ENCODE measurements around the gene RHOH. TPM values are rescaled to one million over a fixed set of nuclear protein-coding genes. Genes with fewer than 3 reads are reported as not detected.

RHOH gene
- polyA plus RNA-seq, 1 donor (not counting 4 experiments of a cell fraction or from before 2014, with no cell fraction given) = 0.04 TPM

- TF ChIP-seq CTCF (optimal IDR thresholded peaks at IDR 0.05 in 1 of 3, IDR thresholded peaks at IDR 0.05 in 1 of 3, conservative IDR thresholded peaks at IDR 0.05 in 1 of 3; ENCODE audit: extremely low read depth in 1 of 3, insufficient read depth in 2 of 3, low read length in 3 of 3) (no peak), EZH2 (IDR thresholded peaks at IDR 0.05; ENCODE audit: low read length) (no peak)
- H3K9me1 ChIP-seq (ENCODE audit: control insufficient read depth, extremely low read depth, insufficient read depth, low read length) = no peaks in the 10 kb centered on the region
- dilution Hi-C loops (cut with MboI; ENCODE audit: extremely low pct_ligation_motif_present, low sequenced_read_pairs) = no loop called here
- H3K27ac ChIP-seq (ENCODE audit: control insufficient read depth, insufficient read depth, low read length) = no peak overlapping the region
- no peak overlapping the region for H3K9ac ChIP-seq (ENCODE audit: control insufficient read depth, extremely low read depth, insufficient read depth, low read length)
- H3K79me2 ChIP-seq (ENCODE audit: control insufficient read depth, insufficient read depth, low read length) = no peaks in the 10 kb centered on the region
- H3K4me3 ChIP-seq (ENCODE audit: control insufficient read depth in 2 of 3, extremely low read depth in 1 of 3, insufficient read depth in 2 of 3, low read depth in 1 of 3, low read length in 3 of 3) = no peak overlapping the region
- no peaks in the 10 kb centered on the region for H4K20me1 ChIP-seq (ENCODE audit: control insufficient read depth, extremely low read depth, insufficient read depth, low read length)
- FAIRE-seq (peak; percentile 56), DNase-seq (ENCODE audit: low read depth, low spot score) (no peak)
- no peak overlapping the region for H3K4me2 ChIP-seq (ENCODE audit: control insufficient read depth, extremely low read depth, insufficient read depth, low read depth, low read length)
- no peaks in the 10 kb centered on the region for H3K27me3 ChIP-seq (ENCODE audit: control insufficient read depth, extremely low read depth, insufficient read depth, low read length)
- no peaks in the 10 kb centered on the region for H3K9me3 ChIP-seq (ENCODE audit: control insufficient read depth, low read depth, low read length)
- H2AFZ ChIP-seq (ENCODE audit: control insufficient read depth, low read length) = no peak overlapping the region
- H3K36me3 ChIP-seq (ENCODE audit: control insufficient read depth in 2 of 2, extremely low read depth in 1 of 2, insufficient read depth in 2 of 2, low read length in 2 of 2) = no peaks in the 10 kb centered on the region
- H3K4me1 ChIP-seq (ENCODE audit: control insufficient read depth, extremely low read depth, insufficient read depth, low read length) = peaks cover 7% of the 10 kb centered on the region
These were observed 8.7 kb downstream of the RHOH start for GRCh38 chr4:40205259-40206198.

- Histone ChIP-seq H3K4me2 (ENCODE audit: control insufficient read depth, extremely low read depth, insufficient read depth, low read depth, low read length) (no peak overlapping the region), H3K9me1 (ENCODE audit: control insufficient read depth, extremely low read depth, insufficient read depth, low read length) (no peaks in the 10 kb centered on the region), H3K36me3 (ENCODE audit: control insufficient read depth in 2 of 2, extremely low read depth in 1 of 2, insufficient read depth in 2 of 2, low read length in 2 of 2) (no peaks in the 10 kb centered on the region), H3K4me3 (ENCODE audit: control insufficient read depth in 2 of 3, extremely low read depth in 1 of 3, insufficient read depth in 2 of 3, low read depth in 1 of 3, low read length in 3 of 3) (no peak overlapping the region), H4K20me1 (ENCODE audit: control insufficient read depth, extremely low read depth, insufficient read depth, low read length) (no peaks in the 10 kb centered on the region), H3K27me3 (ENCODE audit: control insufficient read depth, extremely low read depth, insufficient read depth, low read length) (no peaks in the 10 kb centered on the region), H2AFZ (ENCODE audit: control insufficient read depth, low read length) (no peak overlapping the region), H3K79me2 (ENCODE audit: control insufficient read depth, insufficient read depth, low read length) (no peaks in the 10 kb centered on the region), H3K9ac (ENCODE audit: control insufficient read depth, extremely low read depth, insufficient read depth, low read length) (no peak overlapping the region), H3K9me3 (ENCODE audit: control insufficient read depth, low read depth, low read length) (no peaks in the 10 kb centered on the region), H3K27ac (ENCODE audit: control insufficient read depth, insufficient read depth, low read length) (no peak overlapping the region), H3K4me1 (ENCODE audit: control insufficient read depth, extremely low read depth, insufficient read depth, low read length) (peaks cover 12% of the 10 kb centered on the region)
- dilution Hi-C loops (cut with MboI; ENCODE audit: extremely low pct_ligation_motif_present, low sequenced_read_pairs) = no loop called here
- FAIRE-seq (no peak), DNase-seq (ENCODE audit: low read depth, low spot score) (no peak)
- TF ChIP-seq EZH2 (IDR thresholded peaks at IDR 0.05; ENCODE audit: low read length) (no peak), CTCF (optimal IDR thresholded peaks at IDR 0.05 in 1 of 3, IDR thresholded peaks at IDR 0.05 in 1 of 3, conservative IDR thresholded peaks at IDR 0.05 in 1 of 3; ENCODE audit: extremely low read depth in 1 of 3, insufficient read depth in 2 of 3, low read length in 3 of 3) (no peak)
These were observed 9.6 kb downstream of the RHOH start for GRCh38 chr4:40206426-40206825.

Measured in keratinocyte (primary cell).